ENCODE measurements around the gene REG3G. TPM values are rescaled to one million over a fixed set of nuclear protein-coding genes. Genes with fewer than 3 reads are reported as not detected.

REG3G gene
- total RNA-seq, 1 donor from 2014 or later = not detected

DNA sequence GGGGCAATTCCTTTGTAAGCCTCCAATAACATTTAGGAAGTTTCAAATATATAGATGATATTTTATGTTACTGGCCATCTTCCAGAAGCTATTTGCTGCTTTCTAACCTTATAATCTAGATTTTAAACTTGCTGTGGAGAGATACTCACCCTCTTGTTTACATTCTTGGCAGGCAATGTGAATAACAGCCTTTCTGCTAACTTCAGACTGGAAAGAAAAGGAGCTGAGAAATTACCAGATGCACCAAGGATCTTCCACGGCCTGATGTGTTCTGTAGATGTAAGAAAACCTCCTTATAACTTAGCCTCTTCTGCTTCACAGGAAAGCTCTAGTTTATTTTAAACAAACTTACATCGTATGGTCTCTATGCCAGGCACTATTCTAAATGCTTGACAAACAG is 45.6 kb downstream of the REG3G start:
- H3K27ac ChIP-seq = no peak overlapping the region
- intact Hi-C loops (cut with DNase I) = no loop called here

More for the DNA sequence above, 45.6 kb downstream of the REG3G start:
- Histone ChIP-seq H3K4me3 (no peak overlapping the region), H3K4me1 (no peaks in the 10 kb centered on the region), H3K27me3 (no peaks in the 10 kb centered on the region), H3K36me3 (no peaks in the 10 kb centered on the region), H3K9me3 (no peaks in the 10 kb centered on the region)
- TF ChIP-seq CTCF (IDR thresholded peaks at IDR 0.05) = no peak
- no peak for DNase-seq
- ATAC-seq = no peak

Other genes starting within 250 kb of the REG3G start
- gene REG1B, start 62.3 kb downstream of the REG3G start, total RNA-seq = not detected
- not detected for gene REG1A, start 94.8 kb downstream of the REG3G start, total RNA-seq
- not detected for gene REG3A, start 134.1 kb downstream of the REG3G start, total RNA-seq